CD1c-positive myeloid dendritic cell (primary cell): ENCODE results near the gene EIF2D.
"Not testable (repeated sequence)": the region's sequence is repeated elsewhere in the genome, so short reads cannot be mapped to it uniquely, and the experiment has no call there.

ENCODE experiments used
- DNase-seq: peaks from one replicate; pipeline ENCODE4 v3.0.0-alpha.2; 2016; ENCODE audit errors: extremely low spot score

Gene EIF2D, protein sequence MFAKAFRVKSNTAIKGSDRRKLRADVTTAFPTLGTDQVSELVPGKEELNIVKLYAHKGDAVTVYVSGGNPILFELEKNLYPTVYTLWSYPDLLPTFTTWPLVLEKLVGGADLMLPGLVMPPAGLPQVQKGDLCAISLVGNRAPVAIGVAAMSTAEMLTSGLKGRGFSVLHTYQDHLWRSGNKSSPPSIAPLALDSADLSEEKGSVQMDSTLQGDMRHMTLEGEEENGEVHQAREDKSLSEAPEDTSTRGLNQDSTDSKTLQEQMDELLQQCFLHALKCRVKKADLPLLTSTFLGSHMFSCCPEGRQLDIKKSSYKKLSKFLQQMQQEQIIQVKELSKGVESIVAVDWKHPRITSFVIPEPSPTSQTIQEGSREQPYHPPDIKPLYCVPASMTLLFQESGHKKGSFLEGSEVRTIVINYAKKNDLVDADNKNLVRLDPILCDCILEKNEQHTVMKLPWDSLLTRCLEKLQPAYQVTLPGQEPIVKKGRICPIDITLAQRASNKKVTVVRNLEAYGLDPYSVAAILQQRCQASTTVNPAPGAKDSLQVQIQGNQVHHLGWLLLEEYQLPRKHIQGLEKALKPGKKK

DNA sequence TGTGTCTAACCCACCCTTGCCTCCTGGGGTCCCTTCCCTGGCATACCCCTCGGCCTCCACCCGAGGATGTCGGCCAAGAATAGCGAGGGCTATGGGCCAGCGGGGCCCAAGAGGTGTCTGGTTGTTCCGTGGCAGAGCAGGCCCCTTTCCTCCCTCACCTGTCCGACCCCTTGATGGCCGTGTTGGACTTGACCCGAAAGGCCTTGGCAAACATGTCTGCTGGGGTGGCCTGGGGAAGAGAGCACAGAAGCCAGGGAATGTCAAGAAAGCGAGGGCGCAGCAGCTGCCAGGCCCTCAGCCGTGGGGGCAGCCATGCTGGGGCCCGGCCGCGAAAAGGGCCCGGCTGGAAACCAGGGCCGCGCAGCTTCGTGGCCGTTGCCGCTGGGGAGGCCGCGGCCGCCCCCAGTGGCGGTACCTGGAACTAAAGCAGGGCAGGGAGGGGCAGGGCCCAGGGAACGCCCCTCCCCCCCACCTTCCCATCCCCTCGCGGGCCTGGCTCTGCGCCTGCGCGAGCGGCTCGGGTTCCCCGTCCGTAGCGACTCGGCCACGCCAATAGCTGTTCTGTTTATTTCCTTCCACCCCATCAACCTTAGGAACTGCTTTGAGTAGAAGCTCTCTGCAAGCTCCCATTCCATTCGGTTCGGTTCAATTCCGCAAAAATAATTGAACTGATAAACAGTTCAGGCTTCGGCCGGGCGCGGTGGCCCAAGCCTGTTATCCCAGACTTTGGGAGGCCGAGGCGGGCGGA, at the start of gene EIF2D:
Gene EIF2D, minus strand, starts transcription at position 337 of the 748 bp plus-strand sequence. Its CDS starts 123 bp downstream, at position 214.
- peak; percentile 97 for DNase-seq

- DNase-seq = no peak
These were observed 49.0 kb upstream of the EIF2D start for GRCh38 chr1:206661161-206661820.

DNA sequence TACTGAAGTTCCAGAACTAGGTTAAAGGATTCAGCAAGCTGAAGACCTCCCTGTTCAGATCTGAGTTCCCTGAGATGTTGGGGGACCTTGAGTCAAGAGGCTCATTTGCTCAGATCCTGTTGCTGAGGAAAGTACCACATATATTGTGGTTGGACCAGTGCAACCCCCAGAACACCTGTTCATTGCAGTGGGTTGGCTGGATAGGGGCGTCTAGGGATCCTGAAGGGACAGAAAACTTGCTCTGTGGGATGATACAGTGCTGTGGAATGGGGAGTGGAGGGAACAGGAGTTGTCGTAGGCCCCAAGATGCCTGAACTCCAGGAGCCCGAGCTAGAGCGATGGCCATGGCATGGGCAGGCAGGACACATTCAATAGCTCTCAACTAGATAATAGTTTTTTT, 47.9 kb upstream of the EIF2D start:
- DNase-seq = no peak

DNA sequence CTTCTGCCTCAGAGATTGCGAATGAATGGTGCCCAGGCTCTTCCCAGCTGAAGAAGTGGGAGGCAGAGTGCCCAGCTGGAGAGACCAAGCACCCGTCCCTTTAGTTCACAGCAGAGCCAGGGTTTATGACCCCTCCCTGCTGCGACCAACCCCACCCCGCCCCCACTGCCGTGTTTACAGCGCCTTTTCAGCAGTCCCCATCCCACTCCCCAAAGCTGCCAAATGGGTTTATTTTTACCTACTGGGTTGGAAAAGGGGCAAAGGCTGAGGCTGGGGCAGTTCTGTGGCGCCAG, 46.7 kb upstream of the EIF2D start:
- DNase-seq = no peak

DNA sequence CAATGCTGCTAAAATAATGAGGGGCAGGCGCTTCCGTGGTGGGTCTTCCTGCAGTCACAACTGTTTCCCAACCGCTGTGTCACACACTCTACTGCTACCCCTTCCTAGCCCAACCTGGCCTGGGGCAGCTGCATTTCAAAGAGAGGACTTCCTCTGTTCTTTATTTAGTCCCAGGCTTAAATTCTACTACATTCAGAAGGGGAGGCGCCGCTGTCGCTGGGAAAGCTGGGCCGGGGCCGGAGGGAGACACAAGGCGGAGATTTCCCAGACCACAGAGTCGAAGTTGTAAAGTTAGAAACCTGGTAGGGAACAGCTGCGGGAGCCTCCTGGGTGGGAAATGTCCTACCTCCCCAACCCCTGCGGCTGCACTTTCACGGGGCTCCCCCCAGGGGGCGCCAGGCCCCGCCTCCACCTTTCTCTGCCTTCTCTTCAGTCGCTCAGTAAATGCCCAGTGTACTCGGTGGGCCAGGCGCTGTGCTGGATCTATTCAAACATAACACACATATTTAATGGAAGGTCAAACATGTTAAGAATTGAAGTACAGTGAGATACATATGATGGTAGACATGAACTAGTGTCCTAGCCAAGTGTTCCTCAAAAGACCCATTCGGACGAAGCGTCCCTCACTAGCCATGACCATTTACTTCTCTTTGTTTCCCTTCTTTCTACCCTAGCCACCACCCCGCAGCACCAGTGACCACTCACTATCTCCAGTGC, 46.2 kb upstream of the EIF2D start:
- DNase-seq = peak; percentile 56

- no peak for DNase-seq
These were observed 45.5 kb upstream of the EIF2D start for GRCh38 chr1:206657751-206658150.

GRCh38 chr1:206656936-206657335, 44.7 kb upstream of the EIF2D start:
- no peak for DNase-seq

DNA sequence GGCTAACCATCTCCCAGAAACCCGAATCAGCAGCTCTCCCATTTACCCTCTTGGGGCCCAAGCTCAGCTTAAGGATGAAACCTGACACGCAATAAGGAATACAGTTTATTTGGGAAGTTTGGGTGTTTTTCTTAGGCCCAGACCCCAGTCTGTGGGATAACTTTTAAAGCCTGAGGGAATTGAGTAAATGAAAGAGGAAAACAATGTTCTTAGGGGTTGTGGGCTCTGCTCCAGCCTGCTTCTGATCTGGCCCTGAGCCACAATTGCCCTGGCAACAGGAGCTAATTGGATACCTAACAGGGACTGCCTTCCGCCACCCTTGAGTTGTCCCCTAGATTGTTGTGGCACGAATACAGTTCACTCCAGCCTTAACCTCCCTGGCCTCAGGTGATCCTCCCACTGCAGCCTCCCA, 43.2 kb upstream of the EIF2D start:
- no peak for DNase-seq

DNA sequence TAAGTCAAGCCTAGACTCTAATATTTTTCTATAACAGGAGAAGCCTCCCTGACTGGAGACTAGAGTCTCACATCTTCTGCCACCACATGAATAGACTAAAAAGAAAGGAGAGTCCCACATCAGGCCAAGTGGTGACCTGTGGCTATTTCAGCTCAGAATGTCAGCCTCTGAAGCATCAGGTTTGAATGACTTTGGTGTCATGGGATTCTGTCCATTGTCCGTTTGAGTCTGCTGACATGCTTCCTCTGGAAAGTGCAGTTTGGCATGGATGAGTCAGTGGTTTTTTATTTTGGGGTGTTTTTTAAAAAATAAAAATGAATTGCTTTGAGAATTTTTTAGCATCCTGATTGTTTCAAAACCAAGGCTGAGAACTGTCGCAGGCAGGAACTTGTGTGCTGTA, 42.6 kb upstream of the EIF2D start:
- DNase-seq = no peak

GRCh38 chr1:206653715-206654459, 41.6 kb upstream of the EIF2D start:
- no peak for DNase-seq

GRCh38 chr1:206651958-206652890, 40.0 kb upstream of the EIF2D start:
- DNase-seq = no peak

GRCh38 chr1:206651014-206651413, 38.7 kb upstream of the EIF2D start:
- no peak for DNase-seq

DNA sequence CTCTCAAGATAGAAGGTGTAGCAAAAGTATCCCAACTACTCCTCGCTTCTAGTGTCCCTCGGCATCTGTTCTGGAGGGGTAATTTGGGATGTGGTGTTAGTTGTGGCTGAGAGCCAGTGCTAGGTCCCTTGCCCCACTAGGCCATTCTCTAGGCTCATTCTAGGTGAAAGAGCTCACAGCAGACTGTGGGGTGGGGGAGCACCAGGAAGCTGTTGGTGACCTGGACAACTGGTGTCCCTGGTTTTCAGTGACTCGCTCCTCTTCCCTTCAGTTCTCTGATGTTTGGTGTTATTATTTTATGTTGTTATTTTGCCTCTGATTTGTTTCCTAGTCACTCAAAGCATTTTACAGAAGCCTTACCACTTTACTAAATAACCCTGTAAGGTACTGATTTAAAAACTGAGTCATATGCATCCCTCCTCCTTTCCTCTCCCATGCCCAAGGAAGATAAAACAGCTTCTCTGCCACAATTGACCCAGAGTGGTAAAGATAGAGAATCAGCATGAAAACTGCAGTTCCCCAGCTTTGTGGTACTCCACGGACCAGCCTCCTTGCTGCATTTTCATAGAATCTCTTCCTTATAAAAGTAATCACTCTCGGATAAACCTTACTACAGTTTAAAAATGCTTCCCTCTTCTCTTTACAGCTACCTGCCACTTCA, 37.1 kb upstream of the EIF2D start:
- DNase-seq = no peak

DNA sequence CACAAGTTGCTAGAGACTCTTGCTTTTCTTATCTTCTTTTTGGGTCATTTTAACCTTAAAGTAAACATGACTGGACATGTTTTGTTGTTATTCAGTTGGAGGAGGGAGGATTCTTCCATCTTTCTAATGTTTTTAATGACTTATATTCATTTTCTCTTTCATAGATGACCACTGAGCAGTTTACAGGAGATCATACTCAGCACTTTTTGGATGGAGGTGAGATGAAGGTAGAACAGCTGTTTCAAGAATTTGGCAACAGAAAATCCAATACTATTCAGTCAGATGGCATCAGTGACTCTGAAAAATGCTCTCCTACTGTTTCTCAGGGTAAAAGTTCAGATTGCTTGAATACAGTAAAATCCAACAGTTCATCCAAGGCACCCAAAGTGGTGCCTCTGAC, 35.0 kb upstream of the EIF2D start:
- no peak for DNase-seq

- DNase-seq = no peak
These were observed 34.2 kb upstream of the EIF2D start for GRCh38 chr1:206646504-206646903.

GRCh38 chr1:206643118-206643698, 30.9 kb upstream of the EIF2D start:
- DNase-seq = no peak

- DNase-seq = not testable (repeated sequence)
These were observed 29.8 kb upstream of the EIF2D start for GRCh38 chr1:206642074-206642473.

- no peak for DNase-seq
These were observed 25.3 kb upstream of the EIF2D start for GRCh38 chr1:206637605-206638004.

DNA sequence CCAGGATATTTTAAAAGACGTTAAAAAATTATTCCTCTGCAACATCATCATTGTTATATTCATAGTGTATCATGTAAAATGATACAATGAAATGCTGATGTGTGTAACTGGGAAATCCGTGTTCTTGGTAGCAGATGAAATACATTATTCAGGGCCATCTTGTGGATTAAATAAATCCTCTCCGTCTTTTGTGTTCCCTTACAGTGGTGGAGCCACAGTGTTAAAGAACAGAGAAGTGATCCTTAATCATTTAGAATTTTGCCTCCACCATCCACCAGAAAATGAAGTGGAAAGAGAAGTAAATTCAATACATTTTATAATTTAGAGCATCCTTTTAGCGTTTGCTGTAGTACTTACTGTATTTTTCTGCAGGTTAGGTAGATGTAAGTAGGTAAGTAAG, 24.4 kb upstream of the EIF2D start:
- DNase-seq = no peak
